GM18519 (cell line): ENCODE results near the gene EME2.

ENCODE experiments used
- ATAC-seq: cut with Tn5 transposase; IDR thresholded peaks from one replicate; pipeline ENCODE4 v1.9.1; 2021; ENCODE audit warnings: mild to moderate bottlenecking, moderate library complexity; ENCODE audit not compliant: unreplicated experiment, low FRiP score

EME2 gene

GRCh38 chr16:1744338-1744840, 28.2 kb upstream of the EME2 start:
- ATAC-seq: no peak

- no peak for ATAC-seq
Measured at GRCh38 chr16:1745181-1745899, 27.3 kb upstream of the EME2 start.

- ATAC-seq: no peak
Measured at GRCh38 chr16:1745900-1746692, 26.5 kb upstream of the EME2 start.

DNA sequence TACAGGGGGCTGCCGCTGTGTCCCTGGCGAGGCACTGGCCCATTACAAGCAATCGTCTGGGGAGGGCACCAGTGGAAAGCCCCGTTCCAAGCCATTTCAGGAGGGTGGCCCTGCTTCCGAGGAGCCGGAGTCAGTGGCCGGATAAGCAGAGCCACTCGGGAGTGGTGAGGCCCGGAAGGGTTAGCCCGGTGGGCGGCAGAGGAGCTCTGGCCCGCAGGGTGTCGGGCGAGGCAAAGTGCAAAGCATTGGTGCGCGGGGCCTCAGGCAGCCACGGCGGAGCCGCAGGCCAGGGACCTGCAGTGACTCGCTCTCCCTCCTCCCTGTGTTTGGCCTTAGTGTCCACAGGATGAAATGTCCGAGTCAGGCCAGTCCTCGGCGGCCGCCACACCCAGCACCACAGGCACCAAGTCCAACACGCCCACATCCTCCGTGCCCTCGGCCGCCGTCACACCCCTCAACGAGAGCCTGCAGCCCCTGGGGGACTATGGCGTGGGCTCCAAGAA, 25.9 kb upstream of the EME2 start:
- ATAC-seq: no peak

DNA sequence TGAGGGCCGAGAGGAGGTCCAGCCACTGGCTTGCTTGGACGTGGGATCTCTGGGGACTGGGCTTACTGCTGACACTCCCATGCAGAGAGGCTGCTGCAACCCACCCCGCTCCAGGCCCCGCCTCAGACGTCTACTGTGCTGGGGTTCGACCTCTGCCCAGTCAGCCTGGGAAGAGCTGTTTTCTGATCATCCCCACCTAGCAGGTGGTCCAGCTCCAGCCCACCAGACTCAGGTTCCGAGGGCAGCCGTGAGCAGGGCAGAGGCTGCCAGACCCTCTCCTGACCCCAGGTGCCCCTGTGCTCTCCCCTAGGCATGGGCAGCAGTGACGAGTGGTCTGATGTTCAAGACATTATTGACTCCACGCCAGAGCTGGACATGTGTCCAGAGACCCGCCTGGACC, 24.7 kb upstream of the EME2 start:
- no peak for ATAC-seq

DNA sequence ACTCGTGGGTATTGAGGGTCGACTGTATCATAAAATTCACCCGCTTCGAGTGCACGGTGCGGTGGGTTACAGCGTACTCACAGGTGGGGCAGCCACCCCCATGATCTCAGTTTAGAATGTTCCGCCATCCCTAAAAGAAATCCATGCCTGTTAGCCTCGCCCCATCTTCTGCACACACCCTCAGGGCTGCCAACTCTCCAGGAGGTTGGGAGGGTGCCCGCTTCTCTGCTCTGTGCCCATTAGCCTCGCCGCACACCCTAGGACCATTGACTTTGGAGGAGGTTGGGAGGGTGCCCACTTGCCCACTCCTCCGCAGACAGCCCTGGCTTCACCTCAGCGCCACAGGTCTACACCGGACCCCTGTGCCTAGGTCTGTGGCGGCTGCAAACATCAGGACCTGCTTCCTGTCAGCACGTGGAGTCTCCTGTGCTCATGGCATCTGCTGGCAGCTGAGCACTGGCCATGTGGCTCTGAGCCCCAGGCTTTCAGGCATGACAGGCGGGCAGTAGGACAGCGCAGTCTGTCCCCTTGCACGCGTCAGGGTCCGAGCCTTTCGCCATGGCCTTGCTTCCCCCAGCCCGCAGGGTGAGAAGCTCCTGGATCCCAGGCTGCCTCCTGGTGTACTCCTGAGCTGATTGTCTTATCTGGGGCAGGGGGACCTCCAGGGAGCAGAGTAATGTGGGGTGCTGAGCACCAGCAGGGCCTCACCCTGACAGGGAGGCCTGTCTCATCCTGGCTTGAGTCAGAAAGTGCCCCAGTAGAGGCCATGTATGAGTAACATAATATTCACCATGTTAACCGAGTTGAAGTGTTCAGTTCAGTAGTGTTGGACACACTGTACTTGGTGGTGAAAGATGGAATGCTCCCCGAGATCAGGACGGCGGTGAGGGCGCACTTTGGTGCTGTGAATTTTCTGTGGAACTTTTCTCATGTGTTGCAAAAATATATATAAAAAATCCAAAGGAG, 23.2 kb upstream of the EME2 start:
- ATAC-seq: no peak

DNA sequence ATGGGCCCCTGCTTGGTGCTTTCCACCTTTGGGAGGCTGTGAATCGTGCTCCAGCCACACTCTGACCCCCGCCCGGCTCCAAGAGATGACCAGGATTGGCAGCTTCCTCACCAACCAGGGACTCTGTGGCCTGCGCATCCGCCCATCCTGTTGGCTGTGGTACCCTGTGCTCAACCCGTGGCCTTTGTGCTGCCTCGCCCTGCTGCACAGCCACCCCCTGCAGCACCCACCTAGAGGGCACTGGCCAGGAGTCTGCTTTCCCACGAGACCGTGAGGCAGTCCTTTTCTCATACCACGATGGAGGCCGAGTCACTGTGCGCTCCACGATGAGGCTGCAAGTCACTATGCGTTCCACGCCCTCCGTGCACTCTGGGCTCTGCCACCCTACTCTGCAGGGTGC, 20.7 kb upstream of the EME2 start:
- ATAC-seq: no peak

DNA sequence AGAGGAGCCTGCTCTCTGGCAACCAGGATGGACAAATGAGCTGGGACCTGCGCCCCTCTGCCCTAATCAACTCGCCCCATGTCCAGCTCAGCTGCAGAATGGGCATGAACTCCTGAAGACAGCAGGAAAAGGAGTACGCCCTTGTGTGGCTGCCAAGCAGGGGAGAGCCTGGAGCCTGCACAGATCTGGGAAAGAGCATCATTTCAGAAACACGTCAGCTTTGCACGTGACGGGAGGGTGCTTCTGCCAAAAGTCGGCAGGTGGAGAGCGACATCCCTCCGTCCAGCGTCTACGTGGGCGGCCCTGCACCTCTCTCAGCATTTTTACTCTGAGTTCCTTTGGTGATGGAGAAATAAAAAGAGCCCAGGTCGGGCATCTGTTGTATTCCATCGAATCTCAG, 19.8 kb upstream of the EME2 start:
- ATAC-seq: no peak

- ATAC-seq: no peak
Measured at GRCh38 chr16:1754204-1754603, 18.4 kb upstream of the EME2 start.

DNA sequence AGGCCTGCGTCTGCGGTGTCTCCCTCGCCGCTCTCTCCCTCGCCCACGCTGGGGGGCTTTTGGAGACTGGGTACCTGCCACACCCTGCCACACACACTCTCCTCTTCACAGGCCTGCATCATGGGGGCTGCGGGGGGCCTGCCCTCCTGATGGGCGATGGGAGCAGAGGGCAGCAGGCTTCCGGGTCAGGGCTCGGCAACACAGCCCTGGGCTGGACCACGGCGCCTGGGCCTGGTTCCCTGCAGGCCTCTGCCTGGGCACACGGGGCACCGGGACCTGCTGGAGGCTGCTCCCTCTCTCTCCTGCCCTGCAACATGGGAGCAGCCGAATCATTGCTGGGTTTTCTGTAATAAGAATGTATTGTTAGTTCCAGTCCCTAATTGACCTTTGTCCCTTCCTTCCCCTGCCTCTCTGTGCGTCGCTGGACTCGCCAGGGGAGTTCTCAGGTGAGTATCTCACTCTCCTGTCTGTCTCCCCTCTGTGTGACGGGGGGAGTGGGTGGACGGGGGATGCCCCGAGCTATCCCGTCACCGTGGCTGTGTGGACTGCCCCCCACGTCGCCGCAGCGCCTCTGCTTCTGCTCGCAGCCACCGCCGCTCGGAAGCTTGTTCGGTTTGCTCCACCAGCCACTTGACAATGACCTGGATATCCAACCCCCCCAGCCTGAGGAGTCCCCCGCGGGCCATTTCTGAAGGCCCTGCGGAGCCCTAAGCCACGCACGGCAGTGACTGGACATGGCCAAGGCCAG, 14.7 kb upstream of the EME2 start:
- ATAC-seq: no peak

DNA sequence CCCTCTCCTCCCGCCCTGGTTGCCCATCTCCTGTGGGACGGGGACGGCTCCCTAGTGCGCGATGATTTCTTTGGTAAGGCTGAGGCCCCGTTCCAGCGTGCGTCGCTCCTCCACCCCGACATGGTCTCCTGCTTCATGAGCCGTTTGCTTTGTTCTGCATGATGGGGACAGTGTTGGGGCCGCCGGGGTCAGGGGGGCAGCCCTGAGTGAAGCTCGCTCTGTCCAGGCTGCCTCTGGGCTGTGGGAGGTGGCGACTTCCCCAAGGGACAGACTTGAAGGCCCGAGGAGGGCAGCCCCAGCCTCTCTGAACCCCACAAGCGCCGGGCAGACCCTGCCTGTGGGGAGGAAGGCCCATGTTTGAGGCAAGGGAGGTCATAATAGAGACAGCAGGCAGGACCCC, 13.7 kb upstream of the EME2 start:
- ATAC-seq: no peak

DNA sequence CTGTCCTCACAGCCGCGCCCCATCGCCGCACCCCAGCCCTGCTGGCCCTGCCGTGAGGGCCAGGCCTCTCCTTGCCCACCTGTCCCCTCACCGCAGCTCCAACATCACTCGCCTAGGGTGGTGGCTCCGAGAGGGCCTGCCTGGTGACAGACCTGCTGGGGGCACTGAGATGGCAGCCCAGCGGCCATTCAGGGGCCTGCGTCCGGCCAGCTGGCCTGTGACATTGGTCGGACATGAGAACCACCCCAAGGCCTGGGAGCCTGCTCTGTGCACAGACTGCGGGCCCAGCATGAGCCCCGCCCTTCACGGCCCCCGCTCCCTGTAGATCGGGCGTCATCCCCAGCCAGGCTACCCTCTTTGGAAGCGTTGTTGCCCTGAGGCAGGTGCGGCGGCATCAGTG, 13.1 kb upstream of the EME2 start:
- no peak for ATAC-seq

GRCh38 chr16:1760911-1761310, 11.7 kb upstream of the EME2 start:
- ATAC-seq: no peak

GRCh38 chr16:1761751-1762150, 10.9 kb upstream of the EME2 start:
- ATAC-seq: no peak

DNA sequence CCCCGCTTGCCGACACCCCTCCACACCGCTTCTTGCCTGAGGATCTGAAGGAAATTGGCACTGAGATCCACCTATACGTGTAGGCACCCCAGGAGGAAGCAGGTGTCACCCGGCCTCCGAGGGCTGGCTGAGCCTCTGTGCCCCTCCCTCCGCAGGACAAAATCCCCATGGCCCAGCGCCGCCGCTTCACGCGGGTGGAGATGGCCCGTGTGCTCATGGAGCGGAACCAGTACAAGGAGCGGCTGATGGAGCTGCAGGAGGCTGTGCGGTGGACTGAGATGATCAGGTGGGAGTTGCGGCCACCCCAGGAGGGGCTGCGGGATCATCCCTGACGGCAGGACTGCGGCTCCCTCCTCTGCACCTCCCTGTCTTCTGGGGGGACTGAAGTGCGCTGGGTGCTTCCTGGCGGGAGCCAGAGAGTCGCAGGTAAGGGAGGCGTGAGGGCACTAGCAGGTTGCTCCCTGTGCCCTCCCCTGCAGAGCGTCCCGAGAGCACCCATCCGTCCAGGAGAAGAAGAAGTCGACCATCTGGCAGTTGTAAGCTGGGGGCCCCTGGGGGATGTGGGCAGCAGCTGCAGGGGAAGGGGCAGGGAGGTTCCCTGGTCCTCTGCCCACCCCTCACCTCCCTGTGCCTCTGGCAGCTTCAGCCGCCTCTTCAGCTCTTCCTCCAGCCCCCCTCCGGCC, 10.3 kb upstream of the EME2 start:
- ATAC-seq: no peak

GRCh38 chr16:1762879-1763520, 9.6 kb upstream of the EME2 start:
- ATAC-seq: no peak

DNA sequence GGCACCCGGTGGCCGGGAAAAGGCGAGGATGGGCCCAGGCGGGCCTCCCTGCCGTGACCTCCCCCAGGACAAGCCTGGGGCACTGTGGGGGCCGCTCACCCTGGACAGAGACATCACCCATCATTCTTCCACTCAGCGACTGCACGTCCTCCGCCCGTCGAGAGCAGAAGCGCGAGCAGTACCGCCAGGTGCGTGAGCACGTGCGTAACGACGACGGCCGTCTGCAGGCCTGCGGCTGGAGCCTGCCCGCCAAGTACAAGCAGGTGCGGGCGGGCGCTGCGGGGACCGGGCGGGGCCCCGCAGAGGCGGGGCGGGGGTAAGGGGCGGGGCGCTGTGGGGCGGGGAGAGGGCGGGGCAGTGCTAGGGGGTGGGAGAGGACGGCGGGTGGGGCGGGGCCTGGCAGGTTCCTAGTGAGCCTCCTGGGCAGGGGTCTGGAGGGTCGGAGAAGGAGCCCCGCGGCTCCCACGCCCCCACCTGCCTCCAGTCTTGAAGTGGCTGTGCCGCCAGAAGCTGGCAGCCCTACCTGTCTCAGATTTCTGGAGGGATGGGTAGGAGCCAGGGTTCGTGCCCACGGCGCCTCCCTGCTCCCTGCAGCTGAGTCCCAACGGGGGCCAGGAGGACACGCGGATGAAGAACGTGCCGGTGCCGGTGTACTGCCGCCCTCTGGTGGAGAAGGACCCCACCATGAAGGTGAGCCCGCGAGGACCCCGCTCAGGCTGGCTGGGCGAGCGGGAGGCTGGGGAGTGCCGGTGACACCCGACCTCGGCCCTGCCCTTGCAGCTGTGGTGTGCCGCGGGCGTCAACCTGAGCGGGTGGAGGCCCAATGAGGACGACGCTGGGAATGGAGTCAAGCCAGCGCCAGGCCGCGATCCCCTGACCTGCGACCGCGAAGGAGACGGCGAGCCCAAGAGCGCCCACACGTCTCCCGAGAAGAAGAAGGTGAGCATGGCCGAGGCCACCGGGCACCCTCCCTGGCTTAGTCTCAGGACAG, 8.8 kb upstream of the EME2 start:
- no peak for ATAC-seq

- no peak for ATAC-seq
Measured at GRCh38 chr16:1764971-1765370, 7.6 kb upstream of the EME2 start.
